Stimulated activated effector memory CD8-positive, alpha-beta T cell treated with anti-CD3 and anti-CD28 coated beads, Interleukin-12 subunit alpha, Interleukin-12 subunit beta, amount 100 ng/mL, for 72 hours (primary cell): ENCODE data around the gene DNAJC27.

Experiments used
- ATAC-seq: fragments of 150-1000 bp; cut with Tn5 transposase; 2 replicates; pipeline ENCODE4 v1.10.0; 2021
- DNase-seq, 2 donors: peaks; one replicate each; pipeline ENCODE4 v3.0.0; 2021 to 2022; ENCODE audit warnings: low spot score in 2 of 2
- H3K27ac Mint-ChIP-seq: one replicate; pipeline ENCODE4 v1.8.0; 2022; ENCODE audit warnings: mild to moderate bottlenecking, mixed read lengths
- H3K36me3 Mint-ChIP-seq: one replicate; pipeline ENCODE4 v1.8.0; 2022; ENCODE audit warnings: mild to moderate bottlenecking, mixed read lengths
- H3K4me1 Mint-ChIP-seq: one replicate; pipeline ENCODE4 v1.8.0; 2022; ENCODE audit warnings: mixed read lengths
- H3K4me3 Mint-ChIP-seq: one replicate; pipeline ENCODE4 v1.8.0; 2022; ENCODE audit warnings: mild to moderate bottlenecking, mixed read lengths
- H3K9me3 Mint-ChIP-seq: one replicate; pipeline ENCODE4 v1.8.0; 2022; ENCODE audit warnings: mixed read lengths

Gene DNAJC27

DNA sequence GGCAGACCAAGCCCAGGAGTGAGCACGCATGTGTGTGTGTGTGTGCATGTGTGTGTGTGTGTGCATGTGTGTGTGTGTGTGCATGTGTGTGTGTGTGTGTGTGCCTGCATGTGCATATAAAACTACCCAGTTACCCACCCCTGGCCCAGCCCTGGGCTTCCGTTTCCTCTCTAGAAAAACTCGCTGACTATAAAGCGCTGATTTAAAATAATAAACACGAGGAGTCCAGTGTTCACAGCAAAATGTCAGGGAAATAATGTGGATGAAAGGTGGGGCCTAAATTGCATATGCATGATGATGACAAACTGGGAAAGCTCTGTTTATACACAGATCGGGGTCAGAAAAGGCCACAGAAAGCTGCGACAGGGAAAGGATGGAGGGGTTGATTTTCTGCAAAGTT is 59.2 kb downstream of the DNAJC27 start:
- H3K4me3 Mint-ChIP-seq: no peak overlapping the region
- no peaks in the 10 kb centered on the region for H3K9me3 Mint-ChIP-seq
- H3K27ac Mint-ChIP-seq: no peak overlapping the region
- peaks cover 49% of the 10 kb centered on the region for H3K4me1 Mint-ChIP-seq
- DNase-seq (no peak), ATAC-seq (no peak)
- H3K36me3 Mint-ChIP-seq: peaks cover 53% of the 10 kb centered on the region

DNA sequence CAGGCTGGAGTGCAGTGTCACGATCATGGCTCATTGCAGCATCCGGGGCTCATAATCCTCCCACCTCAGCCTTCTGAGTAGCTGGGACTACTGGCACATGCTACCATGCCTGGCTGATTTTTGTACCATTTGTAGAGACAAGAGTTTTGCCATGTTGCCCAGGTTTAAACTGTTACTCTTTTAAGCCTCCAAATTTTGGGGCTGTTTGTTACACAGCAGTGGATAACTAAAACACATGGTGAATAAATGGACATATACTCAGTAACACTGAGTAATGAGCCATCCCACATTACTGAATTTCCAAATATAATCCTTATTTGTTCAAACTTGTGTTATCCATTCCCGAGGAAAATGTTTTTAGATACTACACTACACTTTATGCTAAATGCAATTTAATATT is 61.5 kb downstream of the DNAJC27 start:
- no peaks in the 10 kb centered on the region for H3K9me3 Mint-ChIP-seq
- no peak for ATAC-seq
- H3K27ac Mint-ChIP-seq: no peak overlapping the region
- H3K36me3 Mint-ChIP-seq: peaks cover 54% of the 10 kb centered on the region
- peaks cover 44% of the 10 kb centered on the region for H3K4me1 Mint-ChIP-seq
- DNase-seq: no peak
- no peak overlapping the region for H3K4me3 Mint-ChIP-seq

DNA sequence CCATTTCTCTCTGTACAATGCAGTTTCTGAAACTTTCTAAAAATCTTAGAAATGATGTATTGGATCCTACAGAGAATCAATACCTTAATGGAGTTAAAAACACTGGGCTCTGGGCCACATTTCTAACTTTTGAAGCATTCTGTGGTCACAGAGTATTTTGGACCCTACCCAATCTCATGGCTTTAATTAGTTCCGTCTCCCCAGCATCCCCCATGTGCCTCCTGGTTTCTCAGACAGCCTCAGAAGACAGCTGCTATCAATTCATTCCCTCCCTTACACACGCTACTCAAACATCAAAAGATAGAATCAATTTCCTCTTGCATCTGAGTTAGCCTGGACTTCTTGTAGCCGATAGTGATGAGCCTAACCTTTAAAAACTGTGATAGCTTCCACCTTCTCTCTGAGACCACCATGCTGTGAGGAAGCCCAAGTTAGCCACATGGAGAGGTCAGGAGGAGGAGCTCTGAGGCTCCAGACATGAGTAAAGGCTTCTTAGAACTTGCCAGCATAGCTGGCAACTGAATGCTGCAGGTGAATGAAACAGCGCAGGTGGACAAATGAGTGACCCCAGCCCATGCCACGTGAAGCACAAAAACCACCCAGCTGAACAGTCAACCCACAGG is 62.1 kb downstream of the DNAJC27 start:
- DNase-seq (no peak), ATAC-seq (no peak)
- Mint-ChIP-seq H3K4me3 (no peak overlapping the region), H3K27ac (no peak overlapping the region), H3K4me1 (peaks cover 38% of the 10 kb centered on the region), H3K36me3 (peaks cover 56% of the 10 kb centered on the region), H3K9me3 (no peaks in the 10 kb centered on the region)

DNA sequence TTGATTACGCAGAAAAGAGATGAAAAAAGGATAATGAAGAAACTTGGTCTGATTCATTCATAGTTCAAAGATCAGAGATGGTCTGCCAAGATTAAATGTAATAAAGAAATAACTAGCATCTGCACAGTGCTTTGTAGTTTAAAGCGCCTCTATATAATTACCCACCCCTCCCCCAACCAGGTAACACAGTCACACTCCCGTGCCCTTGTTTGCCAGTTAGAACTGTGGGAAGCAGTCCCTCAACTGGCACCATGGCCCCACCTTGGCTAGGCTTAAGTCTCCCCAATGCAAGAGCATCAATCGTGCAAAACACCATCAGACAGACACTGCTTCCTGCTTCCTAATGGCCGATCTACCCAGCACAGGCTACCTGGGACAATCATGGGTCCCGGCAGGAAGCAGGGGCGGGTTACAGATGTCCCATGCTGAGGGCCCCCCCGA is 63.3 kb downstream of the DNAJC27 start:
- Mint-ChIP-seq H3K4me3 (no peak overlapping the region), H3K36me3 (peaks cover 61% of the 10 kb centered on the region), H3K4me1 (peaks cover 36% of the 10 kb centered on the region), H3K27ac (no peak overlapping the region), H3K9me3 (no peaks in the 10 kb centered on the region)
- DNase-seq (no peak), ATAC-seq (no peak)

- ATAC-seq: no peak
- Mint-ChIP-seq H3K4me1 (peaks cover 34% of the 10 kb centered on the region), H3K36me3 (peaks cover 62% of the 10 kb centered on the region), H3K4me3 (no peak overlapping the region), H3K9me3 (no peaks in the 10 kb centered on the region), H3K27ac (peak overlapping the region; percentile 4)
- no peak for DNase-seq
Measured at GRCh38 chr2:24907116-24907515, 64.6 kb downstream of the DNAJC27 start.

DNA sequence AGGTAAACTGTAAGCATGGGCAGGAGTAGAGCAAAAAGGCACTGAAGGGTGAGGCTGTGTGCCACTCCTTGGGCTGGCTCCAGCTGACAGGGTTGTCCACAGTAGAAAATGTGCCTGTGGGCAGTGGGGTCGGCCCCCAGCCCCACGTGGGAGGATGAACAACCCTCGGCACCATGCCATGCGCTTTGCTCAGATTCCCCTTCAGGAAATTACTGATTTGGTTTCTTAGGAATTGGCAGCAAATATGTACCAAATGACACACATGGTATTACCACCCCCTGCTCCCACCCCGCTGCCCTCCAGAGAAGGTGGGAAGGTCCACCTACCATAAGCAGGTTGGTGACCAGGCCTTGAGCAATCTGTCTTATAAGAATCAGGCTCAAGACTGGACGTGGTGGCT is 65.3 kb downstream of the DNAJC27 start:
- no peak for DNase-seq
- peaks cover 30% of the 10 kb centered on the region for H3K4me1 Mint-ChIP-seq
- no peak for ATAC-seq
- H3K9me3 Mint-ChIP-seq: no peaks in the 10 kb centered on the region
- peaks cover 61% of the 10 kb centered on the region for H3K36me3 Mint-ChIP-seq
- no peak overlapping the region for H3K4me3 Mint-ChIP-seq
- no peak overlapping the region for H3K27ac Mint-ChIP-seq

DNA sequence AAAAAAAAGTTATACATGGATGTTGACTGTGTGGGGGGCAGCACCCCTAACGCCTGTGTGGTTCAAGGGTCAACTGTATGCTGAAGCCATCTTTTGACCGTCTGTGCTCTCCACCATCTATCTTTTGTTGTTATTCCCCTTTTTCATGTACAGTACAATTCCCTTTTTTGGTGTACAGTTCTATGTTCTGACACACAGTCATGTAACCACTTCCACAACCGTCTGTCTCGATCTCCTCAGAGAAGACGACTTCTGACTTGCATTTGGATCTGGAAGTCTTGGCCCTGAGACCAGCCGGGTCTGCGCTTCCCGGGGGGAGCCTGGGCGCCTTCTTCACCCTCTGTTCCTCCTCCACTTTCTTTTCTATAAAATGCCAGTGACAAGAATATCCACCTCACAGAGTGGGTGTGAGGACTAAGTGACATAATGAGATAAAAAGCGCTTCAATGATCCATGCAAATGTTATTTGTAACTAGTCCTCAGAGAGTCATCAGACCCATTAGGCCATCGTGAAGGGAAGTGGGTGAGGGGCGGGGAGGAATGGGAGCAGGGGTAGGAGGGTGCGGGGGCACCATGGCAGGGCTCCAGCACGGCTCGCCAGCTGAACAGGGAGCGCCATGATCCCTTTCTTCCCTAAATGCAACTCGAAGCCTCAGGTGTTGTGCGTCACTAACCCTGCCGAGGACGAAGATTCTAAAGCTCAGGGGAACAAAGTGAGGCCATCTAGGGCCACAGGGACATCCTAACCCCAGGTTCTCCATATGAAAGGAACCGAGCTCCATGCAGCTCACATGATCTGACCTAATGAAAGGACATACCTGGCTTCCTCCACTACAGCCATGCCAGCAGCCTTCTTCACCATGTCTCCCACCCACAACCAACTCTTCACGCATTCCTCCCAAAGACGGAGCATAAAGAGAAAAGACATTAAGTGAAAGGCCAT is 68.3 kb downstream of the DNAJC27 start:
- H3K36me3 Mint-ChIP-seq: peaks cover 53% of the 10 kb centered on the region
- DNase-seq (no peak), ATAC-seq (no peak)
- H3K4me3 Mint-ChIP-seq: no peak overlapping the region
- peak overlapping the region; percentile 30 for H3K27ac Mint-ChIP-seq
- peaks cover 13% of the 10 kb centered on the region for H3K4me1 Mint-ChIP-seq
- no peaks in the 10 kb centered on the region for H3K9me3 Mint-ChIP-seq

GRCh38 chr2:24899361-24899910 is 72.3 kb downstream of the DNAJC27 start:
- Mint-ChIP-seq H3K4me3 (no peak overlapping the region), H3K36me3 (peaks cover 49% of the 10 kb centered on the region), H3K4me1 (peaks cover 14% of the 10 kb centered on the region), H3K9me3 (peaks cover 24% of the 10 kb centered on the region), H3K27ac (no peak overlapping the region)
- DNase-seq (no peak), ATAC-seq (no peak)

- H3K36me3 Mint-ChIP-seq: peaks cover 42% of the 10 kb centered on the region
- no peak overlapping the region for H3K4me3 Mint-ChIP-seq
Measured at GRCh38 chr2:24898122-24899109, 73.3 kb downstream of the DNAJC27 start.

DNA sequence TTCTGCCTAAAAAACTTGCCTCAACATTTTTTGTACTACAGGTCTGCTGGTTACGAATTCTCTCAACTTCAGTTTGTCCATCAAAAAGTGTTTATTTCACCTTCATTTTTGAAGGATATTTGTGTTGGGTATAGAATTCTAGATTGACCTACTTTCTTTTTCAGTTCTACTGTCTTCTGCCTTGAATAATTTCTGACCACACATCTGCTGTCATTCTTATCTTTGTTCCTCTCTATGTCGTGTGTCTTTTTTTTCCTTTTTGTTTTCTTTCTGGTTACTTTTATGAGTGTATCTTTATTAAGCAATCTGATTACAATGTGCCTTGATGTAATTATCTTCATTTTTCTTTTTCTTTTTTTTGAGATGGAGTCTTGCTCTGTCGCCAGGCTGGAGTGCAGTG is 77.0 kb downstream of the DNAJC27 start:
- no peak for ATAC-seq
- no peak for DNase-seq
- H3K27ac Mint-ChIP-seq: no peak overlapping the region
- H3K36me3 Mint-ChIP-seq: peaks cover 25% of the 10 kb centered on the region
- no peak overlapping the region for H3K4me3 Mint-ChIP-seq
- peaks cover 29% of the 10 kb centered on the region for H3K9me3 Mint-ChIP-seq
- H3K4me1 Mint-ChIP-seq: peaks cover 9% of the 10 kb centered on the region

More at GRCh38 chr2:24898122-24899109, 73.3 kb downstream of the DNAJC27 start:
- Mint-ChIP-seq H3K27ac (no peak overlapping the region), H3K9me3 (peaks cover 29% of the 10 kb centered on the region), H3K4me1 (peaks cover 9% of the 10 kb centered on the region)
- DNase-seq (no peak), ATAC-seq (no peak)

- ATAC-seq (no peak), DNase-seq (no peak)
- H3K4me3 Mint-ChIP-seq: no peak overlapping the region
- H3K4me1 Mint-ChIP-seq: peaks cover 9% of the 10 kb centered on the region
- H3K27ac Mint-ChIP-seq: no peak overlapping the region
- H3K9me3 Mint-ChIP-seq: peaks cover 29% of the 10 kb centered on the region
- peaks cover 20% of the 10 kb centered on the region for H3K36me3 Mint-ChIP-seq
Measured at GRCh38 chr2:24893934-24894333, 77.8 kb downstream of the DNAJC27 start.
